Liver (tissue), 9 donors: ENCODE data around the gene SPON2. TPM values are rescaled to one million over a fixed set of nuclear protein-coding genes. Genes with fewer than 3 reads are reported as not detected.

Source experiments
- DNase-seq: peaks from one replicate; pipeline ENCODE4 v3.0.0-alpha.2; 2017; ENCODE audit warnings: low spot score
- H3K27ac ChIP-seq, 2 donors: one replicate each; pipeline ENCODE4 v1.7.0; 2013; ENCODE audit warnings: inconsistent platforms in 2 of 2, low read length in 2 of 2, control low read depth in 1 of 2, low read depth in 1 of 2, mild to moderate bottlenecking in 1 of 2
- H3K27me3 ChIP-seq, 4 donors: one replicate each; pipeline versions ENCODE4 v1.6.1 to v1.7.0; 2013; ENCODE audit warnings: low read length in 3 of 4, inconsistent platforms in 1 of 4, mild to moderate bottlenecking in 1 of 4, moderate library complexity in 1 of 4; ENCODE audit not compliant: control insufficient read depth in 4 of 4, insufficient read depth in 4 of 4
- H3K36me3 ChIP-seq, 4 donors: one replicate each; pipeline versions ENCODE4 v1.6.1 to v1.7.0; 2013; ENCODE audit warnings: low read length in 3 of 4, mild to moderate bottlenecking in 3 of 4, low read depth in 1 of 4, moderate library complexity in 1 of 4; ENCODE audit not compliant: control insufficient read depth in 4 of 4, insufficient read depth in 3 of 4
- H3K4me1 ChIP-seq, 4 donors: one replicate each; pipeline versions ENCODE4 v1.6.1 to v1.7.0; 2013; ENCODE audit warnings: low read length in 3 of 4, mild to moderate bottlenecking in 3 of 4, moderate library complexity in 1 of 4; ENCODE audit not compliant: control insufficient read depth in 4 of 4, insufficient read depth in 4 of 4
- H3K4me3 ChIP-seq, 3 donors: one replicate each; pipeline versions ENCODE4 v1.6.1 to v1.7.0; 2013; ENCODE audit warnings: low read length in 3 of 3, control low read depth in 1 of 3, low read depth in 1 of 3, mild to moderate bottlenecking in 1 of 3
- H3K9ac ChIP-seq, 2 donors: one replicate each; pipeline ENCODE4 v1.7.0; 2013; ENCODE audit warnings: low read length in 2 of 2, mild to moderate bottlenecking in 2 of 2, moderate library complexity in 2 of 2, control low read depth in 1 of 2, low read depth in 1 of 2
- H3K9me3 ChIP-seq, 4 donors: one replicate each; pipeline versions ENCODE4 v1.6.1 to v1.7.0; 2013; ENCODE audit warnings: low read length in 3 of 4; ENCODE audit not compliant: control insufficient read depth in 4 of 4
- ATF3 ChIP-seq: IDR thresholded peaks from 2 replicates; pipeline ENCODE4 v1.6.1; 2016; ENCODE audit warnings: antibody characterized with exemption
- CTCF ChIP-seq: fragments of 150-350 bp; IDR thresholded peaks from 2 replicates; pipeline ENCODE4 v1.5.1; 2017; ENCODE audit warnings: improper control_type of control experiment, low read depth, low read length; ENCODE audit not compliant: missing input control
- FOXA1 ChIP-seq: IDR thresholded peaks from 2 replicates; pipeline ENCODE4 v1.6.1; 2016; ENCODE audit warnings: antibody characterized with exemption
- FOXA2 ChIP-seq: IDR thresholded peaks from 2 replicates; pipeline ENCODE4 v1.6.1; 2016; ENCODE audit warnings: antibody characterized with exemption
- HNF4A ChIP-seq, 2 donors: conservative IDR thresholded peaks; 2 replicates each; pipeline ENCODE4 v1.6.1; 2016; ENCODE audit warnings: antibody characterized with exemption in 2 of 2, mild to moderate bottlenecking in 2 of 2
- MAX ChIP-seq: IDR thresholded peaks from 2 replicates; pipeline ENCODE4 v1.6.1; 2016; ENCODE audit warnings: antibody characterized with exemption
- RAD21 ChIP-seq, 2 donors: IDR thresholded peaks; 2 replicates each; pipeline ENCODE4 v1.6.1; 2016; ENCODE audit warnings: antibody characterized with exemption in 2 of 2, mild to moderate bottlenecking in 2 of 2
- REST ChIP-seq: IDR thresholded peaks from 2 replicates; pipeline ENCODE4 v1.6.1; 2016; ENCODE audit warnings: antibody characterized with exemption, mild to moderate bottlenecking
- RXRA ChIP-seq, 2 donors: IDR thresholded peaks; 2 replicates each; pipeline ENCODE4 v1.6.1; 2017 to 2018; ENCODE audit warnings: antibody characterized with exemption in 2 of 2, mild to moderate bottlenecking in 1 of 2
- SP1 ChIP-seq: IDR thresholded peaks from 2 replicates; pipeline ENCODE4 v1.6.1; 2018; ENCODE audit warnings: antibody characterized with exemption, mild to moderate bottlenecking
- TAF1 ChIP-seq: conservative IDR thresholded peaks from 2 replicates; pipeline ENCODE4 v1.6.1; 2016; ENCODE audit warnings: antibody characterized with exemption, mild to moderate bottlenecking
- YY1 ChIP-seq: IDR thresholded peaks from 2 replicates; pipeline ENCODE4 v1.6.1; 2016; ENCODE audit warnings: antibody characterized with exemption, mild to moderate bottlenecking
- ZBTB33 ChIP-seq: IDR thresholded peaks from 2 replicates; pipeline ENCODE4 v1.6.1; 2016; ENCODE audit warnings: antibody characterized with exemption
- WGBS: extraction: QIAGEN DNeasy Blood & Tissue Kit; methylation state at CpG from one replicate; pipeline ENCODE4 v1.1.7; 2013; 5-methylcytosine and 5-hydroxymethylcytosine counted together
- polyA plus RNA-seq, 2 donors: library from polyadenylated mRNA; stranded (reverse) in 1 of 2; unstranded in 1 of 2; fragments of 200-250 nt in 1 of 2; fragments of >200 nt in 1 of 2; fragmentation: Nextera tagmentation in 1 of 2; extraction: Ambion mirVana in 1 of 2; gene quantifications; one replicate each; pipeline versions ENCODE4 v1.2.1 to v1.2.3, GENCODE V29; 2013 to 2015
- total RNA-seq, 2 donors: library from RNA; depleted of rRNA; stranded (reverse); fragments of >200 nt; gene quantifications; one replicate each; pipeline ENCODE4 v1.2.3, GENCODE V29; 2014
- donor health status: healthy.
- donor health status: healthy.
- donor health status: healthy.
- donor health status: healthy.
- donor health status: healthy.

Gene SPON2
- total and polyA plus RNA-seq, 4 donors = 35.7 to 80.3 (median 72.3) TPM

GRCh38 chr4:1152290-1152689 lies 20.1 kb downstream of the SPON2 start:
- no peaks in the 10 kb centered on the region for H3K9me3 ChIP-seq
- H3K27ac ChIP-seq = no peak overlapping the region
- no peak for TF ChIP-seq YY1
- no peak for TF ChIP-seq TAF1
- no peak for TF ChIP-seq ZBTB33
- no peak for TF ChIP-seq REST
- TF ChIP-seq HNF4A (conservative IDR thresholded peaks at IDR 0.05) = no peak
- no peak for TF ChIP-seq MAX
- no peak for TF ChIP-seq CTCF
- TF ChIP-seq ATF3 = no peak
- TF ChIP-seq FOXA2 = no peak
- no peak for TF ChIP-seq RAD21 (IDR thresholded peaks at IDR 0.05)
- TF ChIP-seq FOXA1 = no peak
- no peak for TF ChIP-seq SP1
- 68% methylated on average over 6 of the region's 6 CpGs for WGBS
- no peak for DNase-seq
- H3K4me3 ChIP-seq = no peak overlapping the region
- no peak overlapping the region for H3K9ac ChIP-seq
- peaks cover 0 to 2% (median 0%) of the 10 kb centered on the region in 4 donors for H3K4me1 ChIP-seq
- H3K27me3 ChIP-seq = no peaks in the 10 kb centered on the region
- H3K36me3 ChIP-seq = no peaks in the 10 kb centered on the region

GRCh38 chr4:1151541-1151940 lies 20.8 kb downstream of the SPON2 start:
- Histone ChIP-seq H3K9me3 (no peaks in the 10 kb centered on the region), H3K36me3 (no peaks in the 10 kb centered on the region), H3K27ac (no peak overlapping the region), H3K4me1 (peaks cover 0 to 2% (median 0%) of the 10 kb centered on the region in 4 donors), H3K4me3 (no peak overlapping the region), H3K27me3 (no peaks in the 10 kb centered on the region), H3K9ac (no peak overlapping the region)
- DNase-seq = no peak
- TF ChIP-seq HNF4A (conservative IDR thresholded peaks at IDR 0.05) (no peak), RXRA (IDR thresholded peaks at IDR 0.05) (no peak), REST (no peak), FOXA2 (no peak), RAD21 (IDR thresholded peaks at IDR 0.05) (no peak), ZBTB33 (no peak), YY1 (no peak), FOXA1 (no peak)
- 96% methylated on average over 6 of the region's 6 CpGs for WGBS
